ENCODE data around the gene CEP120. TPM values are rescaled to one million over a fixed set of nuclear protein-coding genes. Genes with fewer than 3 reads are reported as not detected.

CEP120 gene
- total and polyA plus RNA-seq, 2 experiments from 2014 or later: 4.9 to 16.3 TPM

DNA sequence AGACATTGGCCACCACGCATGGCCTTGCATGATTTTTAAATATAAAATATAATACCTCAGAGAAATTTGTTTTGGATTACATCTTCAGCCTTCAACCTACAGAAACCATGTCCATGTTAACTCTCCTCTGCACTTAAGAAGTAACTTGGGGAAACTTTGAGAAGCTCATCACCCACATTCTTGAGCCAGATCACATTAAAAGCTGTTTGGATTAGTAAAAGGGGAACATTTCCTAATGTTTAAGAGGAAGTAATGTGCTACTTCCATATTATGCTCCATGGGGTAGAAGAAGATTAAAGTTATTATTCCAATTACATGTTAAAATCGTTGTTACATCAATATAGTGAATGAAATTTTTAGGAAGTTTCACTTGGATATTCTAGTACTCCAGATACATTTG is 10.4 kb upstream of the CEP120 start:
- Histone ChIP-seq H3K9me2 (ENCODE audit: insufficient read depth) (no peaks in the 10 kb centered on the region), H3K4me3 (no peak overlapping the region), H3K27me3 (ENCODE audit: insufficient read depth) (no peaks in the 10 kb centered on the region), H3F3A (replicated peaks; ENCODE audit: low read depth) (no peaks in the 10 kb centered on the region), H3K4me1 (ENCODE audit: insufficient read depth) (no peaks in the 10 kb centered on the region; the same call in 1 of the 2 replicates), H3K27ac (ENCODE audit: low read depth) (no peak overlapping the region), H2AFZ (no peak overlapping the region), H3K4me2 (no peak overlapping the region), H4K20me1 (replicated peaks; ENCODE audit: insufficient read depth) (no peaks in the 10 kb centered on the region), H3K36me3 (ENCODE audit: insufficient read depth) (no peaks in the 10 kb centered on the region), H3K79me2 (replicated peaks; ENCODE audit: insufficient read depth) (no peaks in the 10 kb centered on the region)
- H3K9me3 Mint-ChIP-seq: no peaks in the 10 kb centered on the region
- ATAC-seq: no peak
- no peak overlapping the region for H3K4me3 Mint-ChIP-seq
- no peaks in the 10 kb centered on the region for H3K36me3 Mint-ChIP-seq (ENCODE audit: low read depth)
- no peak for DNase-seq (ENCODE audit: low spot score)
- H3K4me1 Mint-ChIP-seq: peaks cover 11% of the 10 kb centered on the region
- H3K27ac Mint-ChIP-seq: no peak overlapping the region
- peaks cover 2% of the 10 kb centered on the region for H3K27me3 Mint-ChIP-seq (ENCODE audit: insufficient read depth, low read depth, poor library complexity)
- TF ChIP-seq EZH2 (IDR thresholded peaks at IDR 0.05; ENCODE audit: low read depth, unreplicated experiment): no peak
- no peak for TF ChIP-seq JUNB (IDR thresholded peaks at IDR 0.05; ENCODE audit: unreplicated experiment)
- TF ChIP-seq NANOG (IDR thresholded peaks at IDR 0.05; ENCODE audit: borderline replicate concordance): no peak
- TF ChIP-seq, protein P1, sequence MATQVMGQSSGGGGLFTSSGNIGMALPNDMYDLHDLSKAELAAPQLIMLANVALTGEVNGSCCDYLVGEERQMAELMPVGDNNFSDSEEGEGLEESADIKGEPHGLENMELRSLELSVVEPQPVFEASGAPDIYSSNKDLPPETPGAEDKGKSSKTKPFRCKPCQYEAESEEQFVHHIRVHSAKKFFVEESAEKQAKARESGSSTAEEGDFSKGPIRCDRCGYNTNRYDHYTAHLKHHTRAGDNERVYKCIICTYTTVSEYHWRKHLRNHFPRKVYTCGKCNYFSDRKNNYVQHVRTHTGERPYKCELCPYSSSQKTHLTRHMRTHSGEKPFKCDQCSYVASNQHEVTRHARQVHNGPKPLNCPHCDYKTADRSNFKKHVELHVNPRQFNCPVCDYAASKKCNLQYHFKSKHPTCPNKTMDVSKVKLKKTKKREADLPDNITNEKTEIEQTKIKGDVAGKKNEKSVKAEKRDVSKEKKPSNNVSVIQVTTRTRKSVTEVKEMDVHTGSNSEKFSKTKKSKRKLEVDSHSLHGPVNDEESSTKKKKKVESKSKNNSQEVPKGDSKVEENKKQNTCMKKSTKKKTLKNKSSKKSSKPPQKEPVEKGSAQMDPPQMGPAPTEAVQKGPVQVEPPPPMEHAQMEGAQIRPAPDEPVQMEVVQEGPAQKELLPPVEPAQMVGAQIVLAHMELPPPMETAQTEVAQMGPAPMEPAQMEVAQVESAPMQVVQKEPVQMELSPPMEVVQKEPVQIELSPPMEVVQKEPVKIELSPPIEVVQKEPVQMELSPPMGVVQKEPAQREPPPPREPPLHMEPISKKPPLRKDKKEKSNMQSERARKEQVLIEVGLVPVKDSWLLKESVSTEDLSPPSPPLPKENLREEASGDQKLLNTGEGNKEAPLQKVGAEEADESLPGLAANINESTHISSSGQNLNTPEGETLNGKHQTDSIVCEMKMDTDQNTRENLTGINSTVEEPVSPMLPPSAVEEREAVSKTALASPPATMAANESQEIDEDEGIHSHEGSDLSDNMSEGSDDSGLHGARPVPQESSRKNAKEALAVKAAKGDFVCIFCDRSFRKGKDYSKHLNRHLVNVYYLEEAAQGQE (IDR thresholded peaks at IDR 0.05; ENCODE audit: unreplicated experiment): no peak
- no peak for TF ChIP-seq EZH2phosphoT487 (IDR thresholded peaks at IDR 0.05; ENCODE audit: unreplicated experiment)
- no peak for TF ChIP-seq ZNF114 (CRISPR knock-in tag; IDR thresholded peaks at IDR 0.05)
- TF ChIP-seq, protein P2, sequence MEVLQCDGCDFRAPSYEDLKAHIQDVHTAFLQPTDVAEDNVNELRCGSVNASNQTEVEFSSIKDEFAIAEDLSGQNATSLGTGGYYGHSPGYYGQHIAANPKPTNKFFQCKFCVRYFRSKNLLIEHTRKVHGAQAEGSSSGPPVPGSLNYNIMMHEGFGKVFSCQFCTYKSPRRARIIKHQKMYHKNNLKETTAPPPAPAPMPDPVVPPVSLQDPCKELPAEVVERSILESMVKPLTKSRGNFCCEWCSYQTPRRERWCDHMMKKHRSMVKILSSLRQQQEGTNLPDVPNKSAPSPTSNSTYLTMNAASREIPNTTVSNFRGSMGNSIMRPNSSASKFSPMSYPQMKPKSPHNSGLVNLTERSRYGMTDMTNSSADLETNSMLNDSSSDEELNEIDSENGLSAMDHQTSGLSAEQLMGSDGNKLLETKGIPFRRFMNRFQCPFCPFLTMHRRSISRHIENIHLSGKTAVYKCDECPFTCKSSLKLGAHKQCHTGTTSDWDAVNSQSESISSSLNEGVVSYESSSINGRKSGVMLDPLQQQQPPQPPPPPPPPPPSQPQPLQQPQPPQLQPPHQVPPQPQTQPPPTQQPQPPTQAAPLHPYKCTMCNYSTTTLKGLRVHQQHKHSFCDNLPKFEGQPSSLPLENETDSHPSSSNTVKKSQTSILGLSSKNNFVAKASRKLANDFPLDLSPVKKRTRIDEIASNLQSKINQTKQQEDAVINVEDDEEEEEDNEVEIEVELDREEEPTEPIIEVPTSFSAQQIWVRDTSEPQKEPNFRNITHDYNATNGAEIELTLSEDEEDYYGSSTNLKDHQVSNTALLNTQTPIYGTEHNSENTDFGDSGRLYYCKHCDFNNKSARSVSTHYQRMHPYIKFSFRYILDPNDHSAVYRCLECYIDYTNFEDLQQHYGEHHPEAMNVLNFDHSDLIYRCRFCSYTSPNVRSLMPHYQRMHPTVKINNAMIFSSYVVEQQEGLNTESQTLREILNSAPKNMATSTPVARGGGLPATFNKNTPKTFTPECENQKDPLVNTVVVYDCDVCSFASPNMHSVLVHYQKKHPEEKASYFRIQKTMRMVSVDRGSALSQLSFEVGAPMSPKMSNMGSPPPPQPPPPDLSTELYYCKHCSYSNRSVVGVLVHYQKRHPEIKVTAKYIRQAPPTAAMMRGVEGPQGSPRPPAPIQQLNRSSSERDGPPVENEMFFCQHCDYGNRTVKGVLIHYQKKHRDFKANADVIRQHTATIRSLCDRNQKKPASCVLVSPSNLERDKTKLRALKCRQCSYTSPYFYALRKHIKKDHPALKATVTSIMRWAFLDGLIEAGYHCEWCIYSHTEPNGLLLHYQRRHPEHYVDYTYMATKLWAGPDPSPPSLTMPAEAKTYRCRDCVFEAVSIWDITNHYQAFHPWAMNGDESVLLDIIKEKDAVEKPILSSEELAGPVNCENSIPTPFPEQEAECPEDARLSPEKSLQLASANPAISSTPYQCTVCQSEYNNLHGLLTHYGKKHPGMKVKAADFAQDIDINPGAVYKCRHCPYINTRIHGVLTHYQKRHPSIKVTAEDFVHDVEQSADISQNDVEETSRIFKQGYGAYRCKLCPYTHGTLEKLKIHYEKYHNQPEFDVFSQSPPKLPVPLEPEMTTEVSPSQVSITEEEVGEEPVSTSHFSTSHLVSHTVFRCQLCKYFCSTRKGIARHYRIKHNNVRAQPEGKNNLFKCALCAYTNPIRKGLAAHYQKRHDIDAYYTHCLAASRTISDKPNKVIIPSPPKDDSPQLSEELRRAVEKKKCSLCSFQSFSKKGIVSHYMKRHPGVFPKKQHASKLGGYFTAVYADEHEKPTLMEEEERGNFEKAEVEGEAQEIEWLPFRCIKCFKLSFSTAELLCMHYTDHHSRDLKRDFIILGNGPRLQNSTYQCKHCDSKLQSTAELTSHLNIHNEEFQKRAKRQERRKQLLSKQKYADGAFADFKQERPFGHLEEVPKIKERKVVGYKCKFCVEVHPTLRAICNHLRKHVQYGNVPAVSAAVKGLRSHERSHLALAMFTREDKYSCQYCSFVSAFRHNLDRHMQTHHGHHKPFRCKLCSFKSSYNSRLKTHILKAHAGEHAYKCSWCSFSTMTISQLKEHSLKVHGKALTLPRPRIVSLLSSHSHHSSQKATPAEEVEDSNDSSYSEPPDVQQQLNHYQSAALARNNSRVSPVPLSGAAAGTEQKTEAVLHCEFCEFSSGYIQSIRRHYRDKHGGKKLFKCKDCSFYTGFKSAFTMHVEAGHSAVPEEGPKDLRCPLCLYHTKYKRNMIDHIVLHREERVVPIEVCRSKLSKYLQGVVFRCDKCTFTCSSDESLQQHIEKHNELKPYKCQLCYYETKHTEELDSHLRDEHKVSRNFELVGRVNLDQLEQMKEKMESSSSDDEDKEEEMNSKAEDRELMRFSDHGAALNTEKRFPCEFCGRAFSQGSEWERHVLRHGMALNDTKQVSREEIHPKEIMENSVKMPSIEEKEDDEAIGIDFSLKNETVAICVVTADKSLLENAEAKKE (CRISPR knock-in tag; IDR thresholded peaks at IDR 0.05): no peak
- TF ChIP-seq, protein P3, sequence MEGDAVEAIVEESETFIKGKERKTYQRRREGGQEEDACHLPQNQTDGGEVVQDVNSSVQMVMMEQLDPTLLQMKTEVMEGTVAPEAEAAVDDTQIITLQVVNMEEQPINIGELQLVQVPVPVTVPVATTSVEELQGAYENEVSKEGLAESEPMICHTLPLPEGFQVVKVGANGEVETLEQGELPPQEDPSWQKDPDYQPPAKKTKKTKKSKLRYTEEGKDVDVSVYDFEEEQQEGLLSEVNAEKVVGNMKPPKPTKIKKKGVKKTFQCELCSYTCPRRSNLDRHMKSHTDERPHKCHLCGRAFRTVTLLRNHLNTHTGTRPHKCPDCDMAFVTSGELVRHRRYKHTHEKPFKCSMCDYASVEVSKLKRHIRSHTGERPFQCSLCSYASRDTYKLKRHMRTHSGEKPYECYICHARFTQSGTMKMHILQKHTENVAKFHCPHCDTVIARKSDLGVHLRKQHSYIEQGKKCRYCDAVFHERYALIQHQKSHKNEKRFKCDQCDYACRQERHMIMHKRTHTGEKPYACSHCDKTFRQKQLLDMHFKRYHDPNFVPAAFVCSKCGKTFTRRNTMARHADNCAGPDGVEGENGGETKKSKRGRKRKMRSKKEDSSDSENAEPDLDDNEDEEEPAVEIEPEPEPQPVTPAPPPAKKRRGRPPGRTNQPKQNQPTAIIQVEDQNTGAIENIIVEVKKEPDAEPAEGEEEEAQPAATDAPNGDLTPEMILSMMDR (conservative IDR thresholded peaks at IDR 0.05; ENCODE audit: low read depth in 2 of 2): no peak
- TF ChIP-seq, protein P4, sequence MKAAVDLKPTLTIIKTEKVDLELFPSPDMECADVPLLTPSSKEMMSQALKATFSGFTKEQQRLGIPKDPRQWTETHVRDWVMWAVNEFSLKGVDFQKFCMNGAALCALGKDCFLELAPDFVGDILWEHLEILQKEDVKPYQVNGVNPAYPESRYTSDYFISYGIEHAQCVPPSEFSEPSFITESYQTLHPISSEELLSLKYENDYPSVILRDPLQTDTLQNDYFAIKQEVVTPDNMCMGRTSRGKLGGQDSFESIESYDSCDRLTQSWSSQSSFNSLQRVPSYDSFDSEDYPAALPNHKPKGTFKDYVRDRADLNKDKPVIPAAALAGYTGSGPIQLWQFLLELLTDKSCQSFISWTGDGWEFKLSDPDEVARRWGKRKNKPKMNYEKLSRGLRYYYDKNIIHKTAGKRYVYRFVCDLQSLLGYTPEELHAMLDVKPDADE (IDR thresholded peaks at IDR 0.05): no peak
- TF ChIP-seq STAT1 (IDR thresholded peaks at IDR 0.05; ENCODE audit: unreplicated experiment): no peak
- TF ChIP-seq POLR2AphosphoS5 (IDR thresholded peaks at IDR 0.05; ENCODE audit: low read depth): no peak
- no peak for TF ChIP-seq CREB1 (CRISPR knock-in tag; IDR thresholded peaks at IDR 0.05; ENCODE audit: low read depth)
- no peak for TF ChIP-seq ZNF331 (CRISPR knock-in tag; IDR thresholded peaks at IDR 0.05; ENCODE audit: low read depth)

Measured in GM23338 (cell line).